HPDE6-E6E7 (cell line): ENCODE data around the gene DZIP3.
"Not testable (repeated sequence)": the region's sequence is repeated elsewhere in the genome, so short reads cannot be mapped to it uniquely, and the experiment has no call there.

ENCODE experiments used
- DNase-seq: peaks from one replicate; pipeline ENCODE4 v3.0.0; 2011; ENCODE audit warnings: missing footprints; ENCODE audit errors: extremely low spot score

The DZIP3 gene

GRCh38 chr3:108673988-108674661 lies 84.6 kb downstream of the DZIP3 start:
- DNase-seq: no peak

GRCh38 chr3:108677811-108678210 lies 88.3 kb downstream of the DZIP3 start:
- DNase-seq: no peak

DNA sequence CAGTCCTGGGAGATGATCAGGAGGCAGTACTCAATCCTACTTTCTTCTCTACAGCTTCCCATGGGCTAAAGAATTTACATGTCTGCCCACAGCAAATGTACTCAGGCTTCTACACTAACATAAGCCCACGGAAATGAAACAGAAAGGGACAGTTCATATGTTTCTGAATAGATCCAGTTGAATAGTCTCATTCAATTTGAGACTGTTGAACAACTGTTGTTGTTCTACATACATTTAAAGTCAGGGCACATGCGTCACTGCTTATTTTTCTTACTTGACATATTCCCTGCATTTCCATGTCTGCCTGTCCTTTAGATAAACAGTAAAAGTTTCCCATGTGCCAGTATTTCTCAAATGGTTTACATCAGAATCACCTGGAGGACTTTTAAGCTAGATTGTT lies 102.8 kb downstream of the DZIP3 start:
- DNase-seq: not testable (repeated sequence)

GRCh38 chr3:108698461-108698860 lies 108.9 kb downstream of the DZIP3 start:
- DNase-seq: no peak

- DNase-seq: no peak
Measured at GRCh38 chr3:108705045-108705444, 115.5 kb downstream of the DZIP3 start.

DNA sequence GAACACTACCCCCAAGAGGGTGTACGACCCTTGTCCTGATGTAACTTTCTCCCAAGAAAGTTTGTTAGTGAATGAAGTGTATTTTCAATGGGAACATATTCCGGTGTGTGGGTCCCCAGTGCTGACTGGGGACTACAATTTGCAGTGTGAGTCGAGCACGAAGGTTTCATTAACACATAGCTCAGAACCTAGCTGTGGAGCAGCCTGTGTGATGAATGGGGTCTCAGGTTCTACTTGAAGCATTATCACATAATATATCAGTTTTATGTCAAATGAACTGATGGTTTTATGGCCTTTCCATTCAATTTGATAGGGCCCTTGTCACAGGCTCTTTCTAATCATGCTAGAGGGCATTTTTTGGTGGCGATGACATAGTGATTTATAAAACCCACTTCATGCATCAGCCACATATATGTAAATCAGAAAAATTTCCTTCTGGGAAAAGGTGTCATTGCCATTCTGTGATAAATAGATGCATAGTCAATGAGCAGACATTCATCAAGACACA lies 123.5 kb downstream of the DZIP3 start:
- no peak for DNase-seq

- DNase-seq: no peak
Measured at GRCh38 chr3:108713816-108714215, 124.3 kb downstream of the DZIP3 start.

DNA sequence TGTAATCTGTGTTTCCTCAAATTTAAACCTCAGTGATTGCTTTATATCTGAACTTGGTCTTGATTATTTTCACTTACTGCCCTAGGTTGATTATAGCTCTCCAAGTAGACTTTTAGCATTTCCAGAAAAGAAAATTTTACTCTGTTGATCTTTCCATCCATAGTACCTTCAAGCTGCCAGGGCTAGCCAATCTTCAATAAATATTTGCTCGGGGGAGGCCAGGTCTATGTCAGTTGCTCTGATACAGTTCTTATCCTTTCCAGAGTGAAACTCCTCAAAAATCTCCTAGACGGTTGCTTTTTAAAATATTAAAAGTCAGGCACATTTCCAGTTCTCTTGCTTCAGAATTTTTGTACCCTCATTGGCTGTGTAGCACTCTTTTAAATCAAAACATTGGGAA lies 128.9 kb downstream of the DZIP3 start:
- DNase-seq: no peak

- no peak for DNase-seq
Measured at GRCh38 chr3:108719178-108719806, 129.8 kb downstream of the DZIP3 start.

DNA sequence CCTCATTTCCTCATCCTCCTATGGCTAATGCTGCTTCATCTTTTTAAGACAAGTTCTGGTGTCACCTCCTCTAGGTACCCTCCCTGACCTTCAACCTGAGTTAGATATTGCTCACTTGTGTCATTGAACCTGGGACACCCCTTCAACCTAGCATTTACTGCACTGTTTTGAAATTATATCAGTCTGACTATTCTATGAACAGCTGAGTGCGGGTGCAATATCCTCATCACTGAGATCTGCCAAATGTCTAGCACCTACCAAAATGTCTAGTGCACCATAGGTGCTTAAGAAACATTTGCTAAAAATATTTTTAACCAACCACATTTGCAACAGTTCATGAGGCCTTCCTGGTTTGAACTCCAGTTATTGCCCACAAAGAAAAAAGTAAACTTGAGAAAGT lies 133.2 kb downstream of the DZIP3 start:
- no peak for DNase-seq

DNA sequence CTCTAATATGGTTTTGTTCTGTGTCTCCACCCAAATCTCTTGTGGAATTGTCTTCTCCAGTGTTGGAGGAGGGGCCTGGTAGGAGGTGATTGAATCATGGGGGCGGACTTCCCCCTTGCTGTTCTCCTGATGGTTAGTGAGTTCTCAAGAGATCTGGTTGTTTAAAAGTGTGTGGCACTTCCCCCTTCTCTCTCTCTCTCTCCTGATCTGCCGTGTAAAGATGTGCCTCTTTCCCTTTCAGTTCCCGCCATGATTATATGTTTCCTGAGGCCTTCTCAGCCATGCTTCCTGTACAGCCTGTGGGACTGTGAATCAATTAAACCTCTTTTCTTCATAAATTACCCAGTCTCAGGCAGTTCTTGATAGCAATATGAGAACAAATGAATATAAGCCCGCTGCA lies 134.6 kb downstream of the DZIP3 start:
- no peak for DNase-seq

GRCh38 chr3:108728105-108728504 lies 138.6 kb downstream of the DZIP3 start:
- no peak for DNase-seq

- DNase-seq: no peak
Measured at GRCh38 chr3:108728934-108729333, 139.4 kb downstream of the DZIP3 start.

DNA sequence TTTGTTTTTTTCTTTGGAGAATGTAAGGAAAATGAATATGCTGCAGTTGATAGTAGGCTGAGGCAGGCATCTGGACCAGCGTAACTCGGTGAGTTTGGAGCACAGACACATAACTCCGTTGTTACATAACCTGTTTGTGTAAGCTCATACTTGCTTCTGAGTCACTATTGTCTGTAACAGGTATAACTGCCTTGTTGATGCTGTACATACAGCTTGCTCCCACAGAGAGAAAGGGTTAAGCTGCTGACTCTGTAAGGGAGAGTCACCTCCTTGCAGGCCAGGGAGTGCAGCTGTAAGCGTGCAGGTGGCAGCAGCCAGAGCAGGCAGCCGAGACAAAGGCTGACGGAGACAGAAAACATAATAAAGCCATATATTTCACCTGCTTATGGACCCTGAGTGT lies 147.3 kb downstream of the DZIP3 start:
- peak; percentile 5 for DNase-seq

GRCh38 chr3:108742929-108743328 lies 153.4 kb downstream of the DZIP3 start:
- no peak for DNase-seq
